Measurements from ENCODE around the gene LRIT3. TPM values are rescaled to one million over a fixed set of nuclear protein-coding genes. Genes with fewer than 3 reads are reported as not detected.

Gene LRIT3
- total and polyA plus RNA-seq, 2 experiments from 2014 or later, result 0.13 TPM; not detected in 1

DNA sequence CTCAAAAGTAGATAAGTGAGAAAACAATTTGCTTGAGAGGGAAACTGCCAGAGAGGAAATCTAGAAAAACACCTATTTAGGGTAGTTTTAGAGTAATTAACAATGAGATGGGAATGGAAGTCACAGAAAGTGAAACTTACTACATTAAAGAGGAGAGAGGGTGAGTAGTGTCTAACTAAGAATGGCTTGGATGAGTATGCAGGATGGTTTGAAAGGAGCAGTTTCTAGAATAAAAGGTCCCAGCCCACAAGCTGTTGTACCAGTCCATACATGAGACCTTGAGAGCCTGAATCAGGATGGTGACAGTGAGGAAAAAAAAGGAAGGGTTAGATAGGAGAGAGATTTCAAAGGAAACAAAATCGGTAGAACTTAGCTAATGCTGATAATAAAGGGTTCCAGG is 31.0 kb upstream of the LRIT3 start:
- peaks cover 4% of the 10 kb centered on the region for H4K20me1 ChIP-seq (ENCODE audit: insufficient read depth, poor library complexity, severe bottlenecking)
- H3K4me1 ChIP-seq (ENCODE audit: insufficient read depth), result peaks cover 11% of the 10 kb centered on the region
- H3K27me3 ChIP-seq, result no peaks in the 10 kb centered on the region
- DNase-seq (ENCODE audit: low spot score), result no peak
- no peak overlapping the region for H2AFZ ChIP-seq
- no peak overlapping the region for H3K27ac ChIP-seq
- no peaks in the 10 kb centered on the region for H3K36me3 ChIP-seq (replicated peaks; ENCODE audit: insufficient read depth, low read depth)
- H3K4me2 ChIP-seq, result peak overlapping the region; percentile 80
- no peaks in the 10 kb centered on the region for H3K9me3 ChIP-seq (ENCODE audit: low read depth)
- TF ChIP-seq EZH2phosphoT487 (IDR thresholded peaks at IDR 0.05; ENCODE audit: low read depth, severe bottlenecking, unreplicated experiment), result no peak
- TF ChIP-seq EZH2 (IDR thresholded peaks at IDR 0.05; ENCODE audit: borderline replicate concordance), result no peak
- TF ChIP-seq, protein P1, sequence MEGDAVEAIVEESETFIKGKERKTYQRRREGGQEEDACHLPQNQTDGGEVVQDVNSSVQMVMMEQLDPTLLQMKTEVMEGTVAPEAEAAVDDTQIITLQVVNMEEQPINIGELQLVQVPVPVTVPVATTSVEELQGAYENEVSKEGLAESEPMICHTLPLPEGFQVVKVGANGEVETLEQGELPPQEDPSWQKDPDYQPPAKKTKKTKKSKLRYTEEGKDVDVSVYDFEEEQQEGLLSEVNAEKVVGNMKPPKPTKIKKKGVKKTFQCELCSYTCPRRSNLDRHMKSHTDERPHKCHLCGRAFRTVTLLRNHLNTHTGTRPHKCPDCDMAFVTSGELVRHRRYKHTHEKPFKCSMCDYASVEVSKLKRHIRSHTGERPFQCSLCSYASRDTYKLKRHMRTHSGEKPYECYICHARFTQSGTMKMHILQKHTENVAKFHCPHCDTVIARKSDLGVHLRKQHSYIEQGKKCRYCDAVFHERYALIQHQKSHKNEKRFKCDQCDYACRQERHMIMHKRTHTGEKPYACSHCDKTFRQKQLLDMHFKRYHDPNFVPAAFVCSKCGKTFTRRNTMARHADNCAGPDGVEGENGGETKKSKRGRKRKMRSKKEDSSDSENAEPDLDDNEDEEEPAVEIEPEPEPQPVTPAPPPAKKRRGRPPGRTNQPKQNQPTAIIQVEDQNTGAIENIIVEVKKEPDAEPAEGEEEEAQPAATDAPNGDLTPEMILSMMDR (IDR thresholded peaks at IDR 0.05; ENCODE audit: poor library complexity), result no peak
- H3K9me2 ChIP-seq (replicated peaks; ENCODE audit: insufficient read depth), result no peaks in the 10 kb centered on the region
- peak overlapping the region; percentile 41 for H3K4me3 ChIP-seq
- peaks cover 40% of the 10 kb centered on the region for H3K79me2 ChIP-seq
- WGBS (ENCODE audit: low lambda C conversion rate, missing lambda C conversion rate), result 63% methylated on average over 1 of the region's 1 CpG

DNA sequence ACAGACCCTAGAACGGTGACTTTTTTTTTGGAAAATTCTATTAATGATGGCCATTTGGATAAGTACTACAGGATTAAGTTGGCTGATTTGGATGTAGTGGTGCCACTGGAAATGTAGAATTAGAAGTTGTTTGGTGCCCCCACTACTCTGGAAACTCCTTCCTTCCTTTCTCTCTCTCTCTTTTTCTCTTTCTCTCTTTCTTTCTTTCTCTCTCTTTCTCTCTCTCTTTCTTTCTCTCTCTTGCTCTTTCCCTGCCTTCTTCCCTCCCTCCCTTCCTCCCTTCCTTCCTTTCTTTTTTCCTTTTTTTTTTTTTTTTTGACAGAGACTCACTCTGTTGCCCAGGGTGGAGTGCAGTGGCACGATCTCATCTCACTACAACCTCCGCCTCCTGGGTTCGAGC is 29.6 kb upstream of the LRIT3 start:
- Histone ChIP-seq H3K4me3 (no peak overlapping the region), H3K9me3 (ENCODE audit: low read depth) (no peaks in the 10 kb centered on the region), H3K9me2 (replicated peaks; ENCODE audit: insufficient read depth) (no peaks in the 10 kb centered on the region), H3K27ac (no peak overlapping the region), H4K20me1 (ENCODE audit: insufficient read depth, poor library complexity, severe bottlenecking) (peaks cover 4% of the 10 kb centered on the region), H3K79me2 (peaks cover 40% of the 10 kb centered on the region), H3K4me2 (no peak overlapping the region), H2AFZ (no peak overlapping the region), H3K27me3 (no peaks in the 10 kb centered on the region), H3K36me3 (replicated peaks; ENCODE audit: insufficient read depth, low read depth) (no peaks in the 10 kb centered on the region), H3K4me1 (ENCODE audit: insufficient read depth) (peaks cover 11% of the 10 kb centered on the region)
- DNase-seq (ENCODE audit: low spot score), result no peak
- 91% methylated on average over 4 of the region's 4 CpGs for WGBS (ENCODE audit: low lambda C conversion rate, missing lambda C conversion rate)
- TF ChIP-seq EZH2 (IDR thresholded peaks at IDR 0.05; ENCODE audit: borderline replicate concordance) (no peak), EZH2phosphoT487 (IDR thresholded peaks at IDR 0.05; ENCODE audit: low read depth, severe bottlenecking, unreplicated experiment) (no peak)
- TF ChIP-seq, protein P1 (IDR thresholded peaks at IDR 0.05; ENCODE audit: poor library complexity), result no peak

DNA sequence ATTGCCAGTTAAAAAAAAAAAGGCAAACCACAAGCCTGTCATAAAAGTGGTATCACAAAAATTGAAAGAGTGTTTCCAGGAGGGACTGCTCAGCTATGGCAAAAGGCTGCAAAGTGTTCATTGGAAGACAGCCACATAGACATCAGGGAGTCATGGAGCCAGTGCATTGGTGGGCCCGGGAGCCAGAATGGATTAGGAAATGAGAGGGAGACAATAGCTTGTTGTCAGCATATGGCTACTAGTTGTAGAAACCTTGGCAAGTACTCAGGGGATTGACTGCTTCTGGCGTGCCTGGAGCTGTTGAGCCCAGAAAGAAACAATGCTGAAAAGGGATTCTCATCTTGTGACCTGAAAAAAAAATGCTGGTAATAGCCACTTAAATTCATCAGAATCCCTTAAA is 27.3 kb upstream of the LRIT3 start:
- H3K79me2 ChIP-seq, result peaks cover 40% of the 10 kb centered on the region

More for the DNA sequence above, 27.3 kb upstream of the LRIT3 start:
- H3K27ac ChIP-seq, result no peak overlapping the region
- H3K9me2 ChIP-seq (replicated peaks; ENCODE audit: insufficient read depth), result no peaks in the 10 kb centered on the region
- DNase-seq (ENCODE audit: low spot score), result no peak
- TF ChIP-seq EZH2 (IDR thresholded peaks at IDR 0.05; ENCODE audit: borderline replicate concordance) (no peak), EZH2phosphoT487 (IDR thresholded peaks at IDR 0.05; ENCODE audit: low read depth, severe bottlenecking, unreplicated experiment) (no peak)
- TF ChIP-seq, protein P1 (IDR thresholded peaks at IDR 0.05; ENCODE audit: poor library complexity), result no peak
- no peak overlapping the region for H3K4me2 ChIP-seq
- H3K27me3 ChIP-seq, result no peaks in the 10 kb centered on the region
- H4K20me1 ChIP-seq (ENCODE audit: insufficient read depth, poor library complexity, severe bottlenecking), result peaks cover 4% of the 10 kb centered on the region
- H3K9me3 ChIP-seq (ENCODE audit: low read depth), result no peaks in the 10 kb centered on the region
- WGBS (ENCODE audit: low lambda C conversion rate, missing lambda C conversion rate), result 97% methylated on average over 2 of the region's 2 CpGs
- H3K36me3 ChIP-seq (replicated peaks; ENCODE audit: insufficient read depth, low read depth), result no peaks in the 10 kb centered on the region
- H3K4me3 ChIP-seq, result no peak overlapping the region
- no peak overlapping the region for H2AFZ ChIP-seq
- peaks cover 11% of the 10 kb centered on the region for H3K4me1 ChIP-seq (ENCODE audit: insufficient read depth)

Data from hepatocyte (in vitro differentiated cells).